AG10803 (cell line): ENCODE results near the gene MFN2.

ENCODE experiments used
- DNase-seq: peaks from one replicate; pipeline ENCODE4 v3.0.0; 2010; ENCODE audit warnings: low read depth
- H3K4me3 ChIP-seq: 2 replicates; pipeline ENCODE4 v1.5.1; 2011; ENCODE audit warnings: mild to moderate bottlenecking, low read length, control low read depth
- TF ChIP-seq, protein P1 (sequence below): conservative IDR thresholded peaks from 2 replicates; pipeline ENCODE4 v1.5.1; 2011; ENCODE audit warnings: mild to moderate bottlenecking, low read length, control low read depth, inconsistent platforms

The MFN2 gene

DNA sequence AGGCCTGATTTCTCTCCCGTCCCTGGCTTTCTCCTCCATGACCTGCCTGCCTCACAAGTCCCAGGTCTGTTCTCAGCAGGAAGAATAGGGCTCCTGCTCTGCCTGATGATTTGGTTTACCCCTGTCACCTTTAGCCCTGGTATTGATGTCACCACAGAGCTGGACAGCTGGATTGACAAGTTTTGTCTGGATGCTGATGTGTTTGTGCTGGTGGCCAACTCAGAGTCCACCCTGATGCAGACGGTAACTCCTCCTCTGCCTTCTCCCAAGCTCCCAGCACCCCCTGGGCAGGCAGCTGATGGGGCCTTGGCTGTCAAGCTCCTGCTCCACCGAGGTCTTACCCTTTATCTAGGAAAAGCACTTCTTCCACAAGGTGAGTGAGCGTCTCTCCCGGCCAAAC, 18.4 kb downstream of the MFN2 start:
- TF ChIP-seq, protein P1, sequence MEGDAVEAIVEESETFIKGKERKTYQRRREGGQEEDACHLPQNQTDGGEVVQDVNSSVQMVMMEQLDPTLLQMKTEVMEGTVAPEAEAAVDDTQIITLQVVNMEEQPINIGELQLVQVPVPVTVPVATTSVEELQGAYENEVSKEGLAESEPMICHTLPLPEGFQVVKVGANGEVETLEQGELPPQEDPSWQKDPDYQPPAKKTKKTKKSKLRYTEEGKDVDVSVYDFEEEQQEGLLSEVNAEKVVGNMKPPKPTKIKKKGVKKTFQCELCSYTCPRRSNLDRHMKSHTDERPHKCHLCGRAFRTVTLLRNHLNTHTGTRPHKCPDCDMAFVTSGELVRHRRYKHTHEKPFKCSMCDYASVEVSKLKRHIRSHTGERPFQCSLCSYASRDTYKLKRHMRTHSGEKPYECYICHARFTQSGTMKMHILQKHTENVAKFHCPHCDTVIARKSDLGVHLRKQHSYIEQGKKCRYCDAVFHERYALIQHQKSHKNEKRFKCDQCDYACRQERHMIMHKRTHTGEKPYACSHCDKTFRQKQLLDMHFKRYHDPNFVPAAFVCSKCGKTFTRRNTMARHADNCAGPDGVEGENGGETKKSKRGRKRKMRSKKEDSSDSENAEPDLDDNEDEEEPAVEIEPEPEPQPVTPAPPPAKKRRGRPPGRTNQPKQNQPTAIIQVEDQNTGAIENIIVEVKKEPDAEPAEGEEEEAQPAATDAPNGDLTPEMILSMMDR, result no peak
- no peak for DNase-seq
- H3K4me3 ChIP-seq, result no peak overlapping the region

DNA sequence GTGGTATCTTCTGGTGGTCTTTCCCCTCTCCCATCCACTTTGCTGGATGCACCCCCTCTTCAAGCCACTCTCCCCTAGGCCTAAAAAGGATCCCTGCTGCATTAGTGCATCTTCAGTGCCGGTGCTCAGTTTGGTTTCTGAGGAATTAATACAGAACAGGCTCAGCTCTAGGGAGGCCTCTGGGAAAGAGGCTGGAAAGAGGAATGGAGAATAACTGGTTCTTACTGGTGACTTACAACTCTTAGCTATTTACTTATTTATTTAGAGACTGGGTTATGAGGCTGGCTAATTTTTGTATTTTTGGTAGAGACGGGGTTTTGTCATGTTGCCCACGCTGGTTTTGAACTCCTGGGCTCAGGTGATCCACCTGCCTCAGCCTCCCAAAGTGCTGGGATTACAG, 19.0 kb downstream of the MFN2 start:
- H3K4me3 ChIP-seq, result no peak overlapping the region
- DNase-seq, result no peak
- TF ChIP-seq, protein P1, result no peak

DNA sequence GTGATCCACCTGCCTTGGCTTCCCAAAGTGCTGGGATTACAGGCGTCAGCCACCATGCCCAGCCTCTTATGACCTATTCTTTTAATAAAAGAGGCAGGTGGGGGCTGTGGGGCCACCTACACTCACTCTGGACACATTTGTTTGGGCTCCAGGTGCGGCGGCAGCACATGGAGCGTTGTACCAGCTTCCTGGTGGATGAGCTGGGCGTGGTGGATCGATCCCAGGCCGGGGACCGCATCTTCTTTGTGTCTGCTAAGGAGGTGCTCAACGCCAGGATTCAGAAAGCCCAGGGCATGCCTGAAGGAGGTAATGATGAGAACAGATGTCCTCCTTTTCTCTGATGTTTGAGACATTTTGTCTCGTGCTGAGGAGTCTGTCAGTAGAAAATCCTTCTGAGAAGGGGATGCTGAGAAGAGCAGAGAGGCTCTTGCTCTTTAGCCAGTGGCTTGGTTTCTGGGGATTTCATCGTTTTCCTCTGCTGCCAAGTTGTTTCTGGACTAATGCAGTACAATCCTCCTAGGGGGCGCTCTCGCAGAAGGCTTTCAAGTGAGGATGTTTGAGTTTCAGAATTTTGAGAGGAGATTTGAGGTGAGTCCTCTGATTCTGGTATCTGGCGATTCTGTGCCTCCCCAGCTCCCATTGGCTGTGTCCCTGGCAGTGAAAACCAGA, 21.1 kb downstream of the MFN2 start:
- TF ChIP-seq, protein P1, result peak; percentile 58
- no peak overlapping the region for H3K4me3 ChIP-seq
- peak; percentile 75 for DNase-seq

GRCh38 chr1:12001996-12002493, 21.8 kb downstream of the MFN2 start:
- TF ChIP-seq, protein P1, result no peak
- no peak for DNase-seq
- no peak overlapping the region for H3K4me3 ChIP-seq

- TF ChIP-seq, protein P1, result no peak
- H3K4me3 ChIP-seq, result no peak overlapping the region
- no peak for DNase-seq
Observed at GRCh38 chr1:12003762-12004161, 23.5 kb downstream of the MFN2 start.

GRCh38 chr1:12005488-12006166, 25.4 kb downstream of the MFN2 start:
- DNase-seq, result no peak
- no peak overlapping the region for H3K4me3 ChIP-seq
- TF ChIP-seq, protein P1, result no peak
